Mesenchymal stem cell (in vitro differentiated cells and primary cell): ENCODE results near the gene GRK2.

ENCODE experiments used
- DNase-seq: peaks from one replicate; pipeline ENCODE4 v3.0.0-alpha.2; 2013
- H2AFZ ChIP-seq: one replicate; pipeline ENCODE4 v1.6.1; 2013; ENCODE audit warnings: low read depth, mild to moderate bottlenecking, control low read depth, inconsistent platforms, low read length, moderate library complexity
- H2AK5ac ChIP-seq: 2 replicates; pipeline ENCODE4 v1.6.1; 2013; ENCODE audit warnings: low read length, moderate library complexity, mild to moderate bottlenecking, inconsistent platforms; ENCODE audit not compliant: severe bottlenecking
- H2BK120ac ChIP-seq: one replicate; pipeline ENCODE4 v1.6.1; 2013; ENCODE audit warnings: low read depth, mild to moderate bottlenecking, inconsistent platforms, low read length, moderate library complexity
- H2BK12ac ChIP-seq, 2 experiments: one replicate each; pipeline ENCODE4 v1.6.1; 2013; ENCODE audit warnings: inconsistent platforms in 2 of 2, low read length in 2 of 2, mild to moderate bottlenecking in 2 of 2, moderate library complexity in 2 of 2, control low read depth in 1 of 2
- H2BK15ac ChIP-seq: one replicate; pipeline ENCODE4 v1.6.1; 2013; ENCODE audit warnings: mild to moderate bottlenecking, low read depth, inconsistent platforms; ENCODE audit not compliant: poor library complexity, severe bottlenecking
- H2BK5ac ChIP-seq: 2 replicates; pipeline ENCODE4 v1.6.1; 2013; ENCODE audit warnings: low read depth, mild to moderate bottlenecking, low read length, control low read depth, inconsistent platforms; ENCODE audit not compliant: poor library complexity, severe bottlenecking
- H3K14ac ChIP-seq, 2 experiments: one replicate each; pipeline ENCODE4 v1.6.1; 2013; ENCODE audit warnings: inconsistent platforms in 2 of 2, low read length in 2 of 2, control low read depth in 1 of 2, mild to moderate bottlenecking in 1 of 2, moderate library complexity in 1 of 2
- H3K18ac ChIP-seq, 2 experiments: one replicate each; pipeline ENCODE4 v1.6.1; 2013; ENCODE audit warnings: inconsistent platforms in 2 of 2, low read length in 2 of 2, control low read depth in 1 of 2, low read depth in 1 of 2, mild to moderate bottlenecking in 1 of 2
- H3K23ac ChIP-seq, 2 experiments: one replicate each; pipeline ENCODE4 v1.6.1; 2013; ENCODE audit warnings: inconsistent platforms in 2 of 2, low read length in 2 of 2, mild to moderate bottlenecking in 2 of 2, moderate library complexity in 2 of 2, control low read depth in 1 of 2
- H3K27ac ChIP-seq: 2 replicates; pipeline ENCODE4 v1.5.1; 2013; ENCODE audit warnings: mild to moderate bottlenecking, moderate library complexity, low read length, control low read depth, inconsistent platforms; ENCODE audit not compliant: poor library complexity, severe bottlenecking
- H3K27me3 ChIP-seq, 2 experiments: 2 replicates each; pipeline versions ENCODE4 v1.6.1 to v1.7.0; 2013; ENCODE audit warnings: low read length in 2 of 2, mild to moderate bottlenecking in 2 of 2, moderate library complexity in 2 of 2, control low read depth in 1 of 2, inconsistent platforms in 1 of 2; ENCODE audit not compliant: control insufficient read depth in 1 of 2, insufficient read depth in 1 of 2
- H3K36me3 ChIP-seq, 2 experiments: 2 replicates each; pipeline versions ENCODE4 v1.6.1 to v1.7.0; 2013; ENCODE audit warnings: low read length in 2 of 2, control low read depth in 1 of 2, inconsistent platforms in 1 of 2, low read depth in 1 of 2, mild to moderate bottlenecking in 1 of 2; ENCODE audit not compliant: insufficient read depth in 2 of 2, control insufficient read depth in 1 of 2
- H3K4ac ChIP-seq, 2 experiments: one replicate each; pipeline ENCODE4 v1.6.1; 2013; ENCODE audit warnings: inconsistent platforms in 2 of 2, low read length in 2 of 2, mild to moderate bottlenecking in 2 of 2, moderate library complexity in 2 of 2, control low read depth in 1 of 2, low read depth in 1 of 2
- H3K4me1 ChIP-seq: 2 replicates; pipeline ENCODE4 v1.6.1; 2013; ENCODE audit warnings: low read depth, low read length, control low read depth; ENCODE audit not compliant: control insufficient read depth, insufficient read depth
- H3K4me2 ChIP-seq: 2 replicates; pipeline ENCODE4 v1.6.1; 2013; ENCODE audit warnings: low read length, mild to moderate bottlenecking, inconsistent platforms; ENCODE audit not compliant: poor library complexity, severe bottlenecking
- H3K4me3 ChIP-seq, 2 experiments: 2 replicates each; pipeline versions ENCODE4 v1.5.1 to v1.7.0; 2013; ENCODE audit warnings: low read length in 2 of 2, mild to moderate bottlenecking in 2 of 2, control low read depth in 1 of 2, low read depth in 1 of 2; ENCODE audit not compliant: insufficient read depth in 1 of 2
- H3K79me1 ChIP-seq: replicated peaks from 2 replicates; pipeline ENCODE4 v1.6.1; 2013; ENCODE audit warnings: mild to moderate bottlenecking, control low read depth, low read length, inconsistent platforms; ENCODE audit not compliant: poor library complexity, severe bottlenecking
- H3K9ac ChIP-seq: 2 replicates; pipeline ENCODE4 v1.7.0; 2013; ENCODE audit warnings: mild to moderate bottlenecking, low read length, moderate library complexity
- H3K9me3 ChIP-seq: 2 replicates; pipeline ENCODE4 v1.7.0; 2013; ENCODE audit warnings: mild to moderate bottlenecking, low read length; ENCODE audit not compliant: control insufficient read depth
- H4K8ac ChIP-seq: one replicate; pipeline ENCODE4 v1.6.1; 2013; ENCODE audit warnings: inconsistent platforms, mild to moderate bottlenecking, low read length, moderate library complexity
- H4K91ac ChIP-seq: one replicate; pipeline ENCODE4 v1.6.1; 2013; ENCODE audit warnings: mild to moderate bottlenecking, low read length, inconsistent platforms
- WGBS: methylation state at CpG from one replicate; pipeline ENCODE4 v1.1.7; 2013; ENCODE audit warnings: mixed read lengths; 5-methylcytosine and 5-hydroxymethylcytosine counted together

The GRK2 gene

DNA sequence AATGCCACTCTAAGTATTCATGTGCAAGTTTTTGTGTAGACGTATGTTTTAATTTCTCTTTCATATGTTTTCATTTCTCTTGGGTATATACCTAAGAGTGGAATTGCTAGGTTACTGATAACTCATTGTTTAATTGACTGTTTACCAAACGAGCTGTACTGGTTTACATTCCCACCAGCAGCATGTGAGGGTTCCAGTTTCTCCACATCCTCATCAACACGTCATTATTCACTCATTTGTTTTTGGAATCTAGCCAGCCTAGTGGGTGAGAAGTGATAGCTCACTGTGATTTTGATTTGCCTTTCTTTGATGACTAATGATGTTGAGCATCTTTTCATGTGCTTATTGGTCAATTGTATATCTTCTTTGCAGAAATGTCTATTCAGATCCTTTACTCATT is 26.8 kb downstream of the GRK2 start:
- H2BK5ac ChIP-seq = no peak overlapping the region
- no peaks in the 10 kb centered on the region for H3K27me3 ChIP-seq
- no peak overlapping the region for H2BK120ac ChIP-seq
- no peak overlapping the region for H2BK12ac ChIP-seq
- no peak overlapping the region for H2AFZ ChIP-seq
- H4K8ac ChIP-seq = no peak overlapping the region
- H3K23ac ChIP-seq = no peak overlapping the region
- peak; percentile 62 for DNase-seq
- no peak overlapping the region for H2BK15ac ChIP-seq
- H3K9me3 ChIP-seq = peaks cover 17% of the 10 kb centered on the region
- no peak overlapping the region for H3K4me2 ChIP-seq
- H3K27ac ChIP-seq = no peak overlapping the region
- peak overlapping the region in 1 of 2 experiments; percentile 9 for H3K4me3 ChIP-seq
- H3K36me3 ChIP-seq = peaks cover 44 to 71% of the 10 kb centered on the region in 2 experiments
- peaks cover 12% of the 10 kb centered on the region for H3K79me1 ChIP-seq
- H3K18ac ChIP-seq = no peak overlapping the region
- WGBS = 50% methylated on average over 1 of the region's 3 CpGs
- peaks cover 24% of the 10 kb centered on the region for H3K4me1 ChIP-seq
- H4K91ac ChIP-seq = no peak overlapping the region
- no peak overlapping the region for H3K4ac ChIP-seq
- no peak overlapping the region for H3K14ac ChIP-seq
- no peak overlapping the region for H3K9ac ChIP-seq
- no peak overlapping the region for H2AK5ac ChIP-seq

DNA sequence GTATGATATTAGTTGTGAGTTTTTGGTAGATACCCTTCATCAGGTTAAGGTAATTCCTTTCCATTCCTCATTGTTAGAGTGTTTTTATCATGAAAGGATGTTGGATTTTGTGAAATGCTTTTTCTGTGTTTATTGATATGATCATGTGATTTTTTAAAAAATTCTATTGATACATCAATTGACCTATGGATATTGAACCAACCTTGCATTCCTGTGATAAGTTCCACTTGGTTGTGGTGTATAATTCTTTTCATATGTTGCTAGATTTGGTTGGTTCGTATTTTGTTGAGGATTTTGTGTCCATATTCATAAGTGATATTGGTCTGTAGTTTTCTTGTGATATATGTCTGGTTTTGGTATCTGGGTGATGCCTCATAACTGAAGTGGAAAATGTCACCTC is 29.6 kb downstream of the GRK2 start:
- H4K91ac ChIP-seq = no peak overlapping the region
- H3K36me3 ChIP-seq = peaks cover 60 to 92% of the 10 kb centered on the region in 2 experiments
- DNase-seq = no peak
- no peak overlapping the region for H2BK120ac ChIP-seq
- peaks cover 17% of the 10 kb centered on the region for H3K9me3 ChIP-seq
- H3K18ac ChIP-seq = no peak overlapping the region
- H2AFZ ChIP-seq = no peak overlapping the region
- no peaks in the 10 kb centered on the region for H3K27me3 ChIP-seq
- no peak overlapping the region for H2BK12ac ChIP-seq
- no peak overlapping the region for H3K23ac ChIP-seq
- peaks cover 26% of the 10 kb centered on the region for H3K79me1 ChIP-seq
- H3K4ac ChIP-seq = no peak overlapping the region
- H3K14ac ChIP-seq = no peak overlapping the region
- H3K4me1 ChIP-seq = peaks cover 14% of the 10 kb centered on the region
- H3K4me2 ChIP-seq = no peak overlapping the region
- no peak overlapping the region for H2BK5ac ChIP-seq
- H2AK5ac ChIP-seq = no peak overlapping the region
- H4K8ac ChIP-seq = no peak overlapping the region
- H3K9ac ChIP-seq = no peak overlapping the region
- H2BK15ac ChIP-seq = no peak overlapping the region
- 98% methylated on average over 1 of the region's 1 CpG for WGBS
- no peak overlapping the region for H3K4me3 ChIP-seq
- H3K27ac ChIP-seq = no peak overlapping the region

DNA sequence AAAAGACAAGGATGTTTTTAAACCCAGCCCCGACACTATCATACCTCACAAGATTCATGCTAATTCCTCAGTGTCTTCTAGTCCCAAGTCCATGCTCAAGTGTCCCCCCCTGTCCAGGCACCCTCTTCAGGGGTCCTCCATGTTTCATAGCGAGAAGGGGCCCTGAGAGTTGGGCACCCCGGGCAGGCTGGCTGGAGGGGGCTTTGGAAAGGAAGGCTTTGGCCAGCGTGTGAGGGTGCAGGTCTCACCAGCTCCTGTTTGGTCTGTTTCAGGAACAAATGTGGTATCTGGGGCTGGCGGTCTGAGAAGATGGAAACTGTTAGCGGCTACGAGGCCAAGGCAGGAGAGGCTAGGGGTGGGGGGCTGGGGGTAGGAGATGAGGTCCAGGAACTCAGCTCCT is 32.5 kb downstream of the GRK2 start:
- no peak for DNase-seq
- Histone ChIP-seq H3K18ac (no peak overlapping the region), H3K79me1 (peaks cover 20% of the 10 kb centered on the region), H2AK5ac (no peak overlapping the region), H3K36me3 (peaks cover 53 to 76% of the 10 kb centered on the region in 2 experiments), H3K27ac (no peak overlapping the region), H4K91ac (no peak overlapping the region), H4K8ac (no peak overlapping the region), H3K27me3 (no peaks in the 10 kb centered on the region), H2BK120ac (no peak overlapping the region), H3K4me1 (peaks cover 21% of the 10 kb centered on the region), H3K4me3 (no peak overlapping the region), H3K9ac (no peak overlapping the region), H2BK15ac (no peak overlapping the region), H2BK12ac (no peak overlapping the region), H3K14ac (no peak overlapping the region), H3K4ac (no peak overlapping the region), H2BK5ac (no peak overlapping the region), H3K4me2 (no peak overlapping the region), H3K9me3 (peaks cover 17% of the 10 kb centered on the region), H3K23ac (no peak overlapping the region), H2AFZ (no peak overlapping the region)
- 98% methylated on average over 7 of the region's 7 CpGs for WGBS

DNA sequence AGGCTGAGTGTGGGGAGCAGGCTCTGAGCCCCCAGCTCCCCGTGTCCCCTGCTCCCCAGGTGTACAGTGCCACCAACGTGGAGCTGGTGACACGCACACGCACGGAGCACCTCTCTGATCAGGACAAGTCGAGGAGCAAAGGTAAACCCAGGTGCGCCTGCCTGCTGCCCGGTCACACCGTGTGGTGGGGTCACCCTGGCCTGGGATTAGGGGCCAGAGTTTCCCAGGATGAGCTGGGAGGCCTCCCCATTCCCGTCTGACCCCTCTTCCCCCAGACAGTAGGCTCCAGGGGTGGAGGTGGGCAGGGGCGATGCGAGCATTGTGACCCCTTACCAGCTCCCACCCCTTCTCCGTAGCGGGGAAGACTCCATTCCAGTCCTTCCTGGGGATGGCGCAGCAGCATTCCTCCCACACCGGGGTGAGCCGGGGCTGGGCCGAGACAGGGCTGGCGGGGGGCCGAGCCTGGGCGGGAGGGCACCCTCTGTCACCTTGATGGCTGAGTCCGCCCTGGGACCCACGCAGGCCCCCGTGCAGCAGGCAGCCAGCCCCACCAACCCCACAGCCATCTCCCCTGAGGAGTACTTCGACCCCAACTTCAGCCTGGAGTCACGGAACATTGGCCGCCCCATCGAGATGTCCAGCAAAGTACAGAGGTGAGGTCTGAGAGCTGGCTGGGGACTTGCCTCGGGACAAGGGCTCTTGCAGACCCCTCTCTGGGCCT is 33.4 kb downstream of the GRK2 start:
- Histone ChIP-seq H3K4ac (no peak overlapping the region), H3K4me3 (no peak overlapping the region), H2BK15ac (no peak overlapping the region), H3K14ac (no peak overlapping the region), H3K4me1 (peaks cover 27% of the 10 kb centered on the region), H3K18ac (no peak overlapping the region), H4K8ac (no peak overlapping the region), H4K91ac (no peak overlapping the region), H3K27me3 (no peaks in the 10 kb centered on the region), H3K36me3 (peaks cover 53 to 67% of the 10 kb centered on the region in 2 experiments), H3K9me3 (peaks cover 16% of the 10 kb centered on the region), H3K23ac (no peak overlapping the region), H2AK5ac (no peak overlapping the region), H2BK120ac (no peak overlapping the region), H3K27ac (no peak overlapping the region), H2AFZ (no peak overlapping the region), H2BK12ac (no peak overlapping the region), H3K79me1 (peaks cover 26% of the 10 kb centered on the region), H3K4me2 (no peak overlapping the region), H3K9ac (no peak overlapping the region), H2BK5ac (no peak overlapping the region)
- WGBS = 95% methylated on average over 24 of the region's 29 CpGs
- no peak for DNase-seq
